Adrenal gland (tissue), 5 donors: ENCODE data around the gene ACOT7.
"Not testable (repeated sequence)": the region's sequence is repeated elsewhere in the genome, so short reads cannot be mapped to it uniquely, and the experiment has no call there.

Experiments used
- CTCF ChIP-seq, 6 experiments: fragments of 450-650 bp in 4 of 6; fragments of 200-600 bp in 2 of 6; sonication (generic) in 1 of 6; IDR thresholded peaks; 1 replicate in 5 of 6; 2 replicates in 1 of 6; pipeline versions ENCODE4 v1.5.1 to v1.8.0; 2016 to 2021; ENCODE audit warnings: antibody characterized with exemption in 6 of 6, mild to moderate bottlenecking in 2 of 6, moderate library complexity in 1 of 6
- POLR2A ChIP-seq, 2 donors: fragments of 450-650 bp; IDR thresholded peaks; one replicate each; pipeline ENCODE4 v1.6.1; 2017; ENCODE audit warnings: antibody characterized with exemption in 2 of 2, mild to moderate bottlenecking in 2 of 2, moderate library complexity in 1 of 2
- donor health status: DM: no; HTN: no; CAD: no.

GRCh38 chr1:6395781-6396244, 2.2 kb upstream of the ACOT7 start:
- TF ChIP-seq CTCF, POLR2A (IDR thresholded peaks at IDR 0.05): not testable (repeated sequence)
